ENCODE data around the gene GGT7. TPM values are rescaled to one million over a fixed set of nuclear protein-coding genes. Genes with fewer than 3 reads are reported as not detected.
A peak's percentile ranks its signal among the peaks of the same experiment; 100 is the strongest.

Gene GGT7
- polyA plus RNA-seq, 1 donor from 2014 or later: 42.9 TPM

GRCh38 chr20:34880215-34880850 lies 7.7 kb upstream of the GGT7 start:
- no peaks in the 10 kb centered on the region for H4K20me1 ChIP-seq (ENCODE audit: insufficient read depth)
- no peaks in the 10 kb centered on the region for H3K79me2 ChIP-seq (replicated peaks; ENCODE audit: insufficient read depth, low read length)
- no peaks in the 10 kb centered on the region for H3K27me3 ChIP-seq (ENCODE audit: insufficient read depth, low read depth, low read length)
- no peaks in the 10 kb centered on the region for H3F3A ChIP-seq (ENCODE audit: insufficient read depth, low read length, poor library complexity, severe bottlenecking)
- H3K4me2 ChIP-seq (ENCODE audit: low read length): no peak overlapping the region
- H3K9ac ChIP-seq (ENCODE audit: low read length): no peak overlapping the region
- no peak overlapping the region for H2AFZ ChIP-seq (ENCODE audit: low read depth, low read length)
- H3K9me2 ChIP-seq (ENCODE audit: insufficient read depth, low read length): no peaks in the 10 kb centered on the region
- no peaks in the 10 kb centered on the region for H3K36me3 ChIP-seq (ENCODE audit: insufficient read depth, low read length)
- no peak for TF ChIP-seq SMC3 (conservative IDR thresholded peaks at IDR 0.05; ENCODE audit: poor library complexity)
- no peak for TF ChIP-seq RAD21 (conservative IDR thresholded peaks at IDR 0.05)
- TF ChIP-seq, protein P1, sequence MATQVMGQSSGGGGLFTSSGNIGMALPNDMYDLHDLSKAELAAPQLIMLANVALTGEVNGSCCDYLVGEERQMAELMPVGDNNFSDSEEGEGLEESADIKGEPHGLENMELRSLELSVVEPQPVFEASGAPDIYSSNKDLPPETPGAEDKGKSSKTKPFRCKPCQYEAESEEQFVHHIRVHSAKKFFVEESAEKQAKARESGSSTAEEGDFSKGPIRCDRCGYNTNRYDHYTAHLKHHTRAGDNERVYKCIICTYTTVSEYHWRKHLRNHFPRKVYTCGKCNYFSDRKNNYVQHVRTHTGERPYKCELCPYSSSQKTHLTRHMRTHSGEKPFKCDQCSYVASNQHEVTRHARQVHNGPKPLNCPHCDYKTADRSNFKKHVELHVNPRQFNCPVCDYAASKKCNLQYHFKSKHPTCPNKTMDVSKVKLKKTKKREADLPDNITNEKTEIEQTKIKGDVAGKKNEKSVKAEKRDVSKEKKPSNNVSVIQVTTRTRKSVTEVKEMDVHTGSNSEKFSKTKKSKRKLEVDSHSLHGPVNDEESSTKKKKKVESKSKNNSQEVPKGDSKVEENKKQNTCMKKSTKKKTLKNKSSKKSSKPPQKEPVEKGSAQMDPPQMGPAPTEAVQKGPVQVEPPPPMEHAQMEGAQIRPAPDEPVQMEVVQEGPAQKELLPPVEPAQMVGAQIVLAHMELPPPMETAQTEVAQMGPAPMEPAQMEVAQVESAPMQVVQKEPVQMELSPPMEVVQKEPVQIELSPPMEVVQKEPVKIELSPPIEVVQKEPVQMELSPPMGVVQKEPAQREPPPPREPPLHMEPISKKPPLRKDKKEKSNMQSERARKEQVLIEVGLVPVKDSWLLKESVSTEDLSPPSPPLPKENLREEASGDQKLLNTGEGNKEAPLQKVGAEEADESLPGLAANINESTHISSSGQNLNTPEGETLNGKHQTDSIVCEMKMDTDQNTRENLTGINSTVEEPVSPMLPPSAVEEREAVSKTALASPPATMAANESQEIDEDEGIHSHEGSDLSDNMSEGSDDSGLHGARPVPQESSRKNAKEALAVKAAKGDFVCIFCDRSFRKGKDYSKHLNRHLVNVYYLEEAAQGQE (IDR thresholded peaks at IDR 0.05; ENCODE audit: borderline replicate concordance): no peak
- H3K9me3 ChIP-seq (ENCODE audit: low read length): no peaks in the 10 kb centered on the region
- H3K4me3 ChIP-seq (ENCODE audit: low read length): no peak overlapping the region
- no peak overlapping the region for H3K27ac ChIP-seq (ENCODE audit: low read length)

DNA sequence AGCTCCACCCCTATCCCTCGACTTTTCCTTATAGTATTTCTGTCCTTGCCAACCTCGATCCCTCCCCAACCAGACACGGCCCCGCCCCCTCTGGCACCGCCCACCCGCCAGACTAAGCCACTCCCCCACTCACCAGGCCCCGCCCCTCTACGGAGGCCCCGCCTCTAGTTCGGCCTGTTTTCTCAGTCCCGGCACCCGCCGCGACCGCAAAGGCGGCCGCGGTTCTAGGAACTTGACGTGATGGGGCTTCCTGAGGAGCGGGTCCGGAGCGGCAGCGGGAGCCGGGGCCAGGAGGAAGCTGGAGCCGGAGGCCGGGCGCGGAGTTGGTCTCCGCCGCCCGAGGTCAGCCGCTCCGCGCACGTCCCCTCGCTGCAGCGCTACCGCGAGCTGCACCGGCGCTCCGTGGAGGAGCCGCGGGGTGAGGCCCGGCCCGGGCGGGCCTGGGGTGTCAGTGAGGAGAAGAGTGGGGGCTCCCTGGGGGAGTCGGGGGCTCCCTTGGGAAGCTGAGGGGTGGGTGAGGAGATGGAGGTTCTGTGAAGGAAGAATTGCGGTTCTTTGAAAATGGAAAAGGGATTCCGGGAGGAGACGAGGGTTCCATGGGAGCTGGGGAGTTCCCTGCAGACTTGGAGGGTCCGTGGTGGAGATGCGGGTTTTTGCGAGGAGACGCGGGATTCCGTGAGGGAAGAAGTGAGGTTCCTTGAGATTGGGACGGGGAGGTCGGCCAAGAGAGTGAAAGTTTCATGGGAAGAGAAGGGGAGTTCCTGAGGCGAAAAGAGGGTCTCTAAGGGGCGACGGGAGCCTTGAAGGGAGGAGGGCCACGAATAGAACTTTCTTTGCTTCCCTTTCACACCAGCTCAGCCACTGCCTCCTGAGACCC lies 4.0 kb upstream of the GGT7 start, which contains the start of gene ACSS2:
Gene ACSS2, plus strand, starts transcription at position 207 of the 877 bp plus-strand sequence. Its CDS starts 34 bp downstream, at position 241.
- peak within 1 kb of the TSS; percentile 45 for H3K4me2 ChIP-seq (ENCODE audit: low read length)
- H3K27me3 ChIP-seq (ENCODE audit: insufficient read depth, low read depth, low read length): no peaks in the 10 kb centered on the region
- no peaks in the 10 kb centered on the region for H4K20me1 ChIP-seq (ENCODE audit: insufficient read depth)
- H3K9me3 ChIP-seq (ENCODE audit: low read length): no peaks in the 10 kb centered on the region
- no peaks in the 10 kb centered on the region for H3K36me3 ChIP-seq (ENCODE audit: insufficient read depth, low read length)
- peak within 1 kb of the TSS; percentile 14 for H2AFZ ChIP-seq (ENCODE audit: low read depth, low read length)
- H3F3A ChIP-seq (ENCODE audit: insufficient read depth, low read length, poor library complexity, severe bottlenecking): no peaks in the 10 kb centered on the region
- TF ChIP-seq, protein P1 (IDR thresholded peaks at IDR 0.05; ENCODE audit: borderline replicate concordance): no peak
- TF ChIP-seq SMC3 (conservative IDR thresholded peaks at IDR 0.05; ENCODE audit: poor library complexity) (peak; percentile 13), TAF1 (IDR thresholded peaks at IDR 0.05; ENCODE audit: low read depth) (peak; percentile 25)
- TF ChIP-seq, protein P2, sequence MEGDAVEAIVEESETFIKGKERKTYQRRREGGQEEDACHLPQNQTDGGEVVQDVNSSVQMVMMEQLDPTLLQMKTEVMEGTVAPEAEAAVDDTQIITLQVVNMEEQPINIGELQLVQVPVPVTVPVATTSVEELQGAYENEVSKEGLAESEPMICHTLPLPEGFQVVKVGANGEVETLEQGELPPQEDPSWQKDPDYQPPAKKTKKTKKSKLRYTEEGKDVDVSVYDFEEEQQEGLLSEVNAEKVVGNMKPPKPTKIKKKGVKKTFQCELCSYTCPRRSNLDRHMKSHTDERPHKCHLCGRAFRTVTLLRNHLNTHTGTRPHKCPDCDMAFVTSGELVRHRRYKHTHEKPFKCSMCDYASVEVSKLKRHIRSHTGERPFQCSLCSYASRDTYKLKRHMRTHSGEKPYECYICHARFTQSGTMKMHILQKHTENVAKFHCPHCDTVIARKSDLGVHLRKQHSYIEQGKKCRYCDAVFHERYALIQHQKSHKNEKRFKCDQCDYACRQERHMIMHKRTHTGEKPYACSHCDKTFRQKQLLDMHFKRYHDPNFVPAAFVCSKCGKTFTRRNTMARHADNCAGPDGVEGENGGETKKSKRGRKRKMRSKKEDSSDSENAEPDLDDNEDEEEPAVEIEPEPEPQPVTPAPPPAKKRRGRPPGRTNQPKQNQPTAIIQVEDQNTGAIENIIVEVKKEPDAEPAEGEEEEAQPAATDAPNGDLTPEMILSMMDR (IDR thresholded peaks at IDR 0.05; ENCODE audit: poor library complexity, severe bottlenecking): peak; percentile 7
- peak within 1 kb of the TSS; percentile 77 for H3K4me3 ChIP-seq (ENCODE audit: low read length)
- H3K27ac ChIP-seq (ENCODE audit: low read length): peak within 1 kb of the TSS; percentile 28
- peaks cover 9% of the 10 kb centered on the region for H3K79me2 ChIP-seq (replicated peaks; ENCODE audit: insufficient read depth, low read length)
- H3K9me2 ChIP-seq (ENCODE audit: insufficient read depth, low read length): no peaks in the 10 kb centered on the region
- peak within 1 kb of the TSS; percentile 64 for H3K9ac ChIP-seq (ENCODE audit: low read length)
